H9 (cell line): ENCODE results near the gene RXFP2. TPM values are rescaled to one million over a fixed set of nuclear protein-coding genes. Genes with fewer than 3 reads are reported as not detected.

ENCODE experiments used
- DNase-seq: peaks from one replicate; pipeline ENCODE4 v3.0.0-alpha.2; 2017
- H2AFZ ChIP-seq: one replicate; pipeline ENCODE4 v1.6.1; 2013; ENCODE audit warnings: mild to moderate bottlenecking, low read length, control low read depth, moderate library complexity
- H2AK5ac ChIP-seq: 2 replicates; pipeline ENCODE4 v1.6.1; 2013; ENCODE audit warnings: low read length, control low read depth, mixed read lengths; ENCODE audit not compliant: insufficient read length
- H2BK120ac ChIP-seq: one replicate; pipeline ENCODE4 v1.6.1; 2013; ENCODE audit warnings: low read depth, mild to moderate bottlenecking, low read length, control low read depth, inconsistent platforms; ENCODE audit not compliant: poor library complexity, severe bottlenecking
- H2BK12ac ChIP-seq: 2 replicates; pipeline ENCODE4 v1.6.1; 2013; ENCODE audit warnings: low read length, control low read depth, mixed read lengths, low read depth; ENCODE audit not compliant: insufficient read length
- H2BK15ac ChIP-seq: 2 replicates; pipeline ENCODE4 v1.6.1; 2013; ENCODE audit warnings: low read depth, low read length, control low read depth
- H2BK20ac ChIP-seq: one replicate; pipeline ENCODE4 v1.6.1; 2013; ENCODE audit warnings: low read depth, mild to moderate bottlenecking, low read length, control low read depth, inconsistent platforms; ENCODE audit not compliant: poor library complexity, severe bottlenecking
- H2BK5ac ChIP-seq: 2 replicates; pipeline ENCODE4 v1.6.1; 2013; ENCODE audit warnings: low read length, control low read depth, mixed read lengths; ENCODE audit not compliant: insufficient read length
- H3K14ac ChIP-seq: 2 replicates; pipeline ENCODE4 v1.6.1; 2013; ENCODE audit warnings: low read length, control low read depth; ENCODE audit not compliant: insufficient read depth
- H3K18ac ChIP-seq: 2 replicates; pipeline ENCODE4 v1.6.1; 2013; ENCODE audit warnings: low read depth, mild to moderate bottlenecking, mixed read lengths, low read length, control low read depth; ENCODE audit not compliant: insufficient read length
- H3K23ac ChIP-seq: 2 replicates; pipeline ENCODE4 v1.6.1; 2013; ENCODE audit warnings: low read length, control low read depth, mixed read lengths, low read depth; ENCODE audit not compliant: insufficient read length
- H3K23me2 ChIP-seq: 2 replicates; pipeline ENCODE4 v1.6.1; 2013; ENCODE audit warnings: low read depth, mild to moderate bottlenecking, mixed read lengths, low read length, control low read depth; ENCODE audit not compliant: insufficient read length, poor library complexity, severe bottlenecking
- H3K27ac ChIP-seq: 2 replicates; pipeline ENCODE4 v1.5.1; 2013; ENCODE audit warnings: low read length, control low read depth, mixed read lengths, low read depth; ENCODE audit not compliant: insufficient read length
- H3K27me3 ChIP-seq: 2 replicates; pipeline ENCODE4 v1.6.1; 2013; ENCODE audit warnings: low read length, control low read depth, inconsistent platforms; ENCODE audit not compliant: insufficient read depth
- H3K4ac ChIP-seq: 2 replicates; pipeline ENCODE4 v1.6.1; 2013; ENCODE audit warnings: low read depth, mild to moderate bottlenecking, control low read depth, inconsistent platforms, low read length, moderate library complexity
- H3K4me1 ChIP-seq: 2 replicates; pipeline ENCODE4 v1.6.1; 2013; ENCODE audit warnings: low read length, control low read depth, inconsistent platforms; ENCODE audit not compliant: insufficient read depth
- H3K4me2 ChIP-seq: 2 replicates; pipeline ENCODE4 v1.6.1; 2013; ENCODE audit warnings: low read length, control low read depth, mixed read lengths; ENCODE audit not compliant: insufficient read length, insufficient read depth
- H3K56ac ChIP-seq: 2 replicates; pipeline ENCODE4 v1.6.1; 2013; ENCODE audit warnings: low read depth, mild to moderate bottlenecking, mixed read lengths, low read length, control low read depth; ENCODE audit not compliant: insufficient read length
- H3K79me1 ChIP-seq: 2 replicates; pipeline ENCODE4 v1.6.1; 2013; ENCODE audit warnings: low read depth, mild to moderate bottlenecking, moderate library complexity, low read length, control low read depth, inconsistent platforms; ENCODE audit not compliant: insufficient read depth, poor library complexity, severe bottlenecking
- H3K79me2 ChIP-seq: 2 replicates; pipeline ENCODE4 v1.6.1; 2013; ENCODE audit warnings: low read length, control low read depth, inconsistent platforms; ENCODE audit not compliant: insufficient read depth
- H3K9ac ChIP-seq: 2 replicates; pipeline ENCODE4 v1.6.1; 2013; ENCODE audit warnings: low read length, control low read depth, mixed read lengths; ENCODE audit not compliant: insufficient read length; ENCODE audit errors: extremely low read depth
- H3K9me3 ChIP-seq: one replicate; pipeline ENCODE4 v1.6.1; 2013; ENCODE audit warnings: low read depth, low read length, inconsistent platforms; ENCODE audit not compliant: control insufficient read depth
- H3T11ph ChIP-seq: one replicate; pipeline ENCODE4 v1.6.1; 2013; ENCODE audit warnings: mild to moderate bottlenecking, low read length, control low read depth, inconsistent platforms
- H4K20me1 ChIP-seq: one replicate; pipeline ENCODE4 v1.6.1; 2013; ENCODE audit not compliant: control insufficient read depth, insufficient read length, insufficient read depth
- H4K5ac ChIP-seq: 2 replicates; pipeline ENCODE4 v1.6.1; 2013; ENCODE audit warnings: low read depth, mild to moderate bottlenecking, mixed read lengths, low read length, control low read depth; ENCODE audit not compliant: insufficient read length
- H4K8ac ChIP-seq: replicated peaks from 2 replicates; pipeline ENCODE4 v1.6.1; 2013; ENCODE audit warnings: low read length, control low read depth, mixed read lengths, low read depth; ENCODE audit not compliant: insufficient read length
- H4K91ac ChIP-seq: 2 replicates; pipeline ENCODE4 v1.6.1; 2013; ENCODE audit warnings: low read depth, mild to moderate bottlenecking, moderate library complexity, mixed read lengths, low read length, control low read depth; ENCODE audit not compliant: insufficient read length
- H3K27ac Mint-ChIP-seq, 3 experiments: 2 replicates in 2 of 3; 3 replicates in 1 of 3; pipeline ENCODE4 v1.8.0; 2020 to 2021; ENCODE audit warnings: mixed read lengths in 3 of 3, mild to moderate bottlenecking in 1 of 3, moderate library complexity in 1 of 3
- H3K27me3 Mint-ChIP-seq: 2 replicates; pipeline ENCODE4 v1.8.0; 2021; ENCODE audit warnings: low read depth, mild to moderate bottlenecking, moderate library complexity, mixed read lengths
- H3K36me3 Mint-ChIP-seq, 3 experiments: 2 replicates in 2 of 3; 3 replicates in 1 of 3; pipeline ENCODE4 v1.8.0; 2020 to 2021; ENCODE audit warnings: low read depth in 3 of 3, mixed read lengths in 3 of 3; ENCODE audit not compliant: insufficient read depth in 1 of 3
- H3K4me1 Mint-ChIP-seq, 2 experiments: 2 replicates each; pipeline ENCODE4 v1.8.0; 2020; ENCODE audit warnings: mixed read lengths in 2 of 2
- H3K4me3 Mint-ChIP-seq, 2 experiments: 2 replicates in 1 of 2; 3 replicates in 1 of 2; pipeline ENCODE4 v1.8.0; 2020 to 2021; ENCODE audit warnings: mild to moderate bottlenecking in 2 of 2, mixed read lengths in 2 of 2, moderate library complexity in 1 of 2
- H3K9me3 Mint-ChIP-seq, 2 experiments: 2 replicates in 1 of 2; 3 replicates in 1 of 2; pipeline ENCODE4 v1.8.0; 2020; ENCODE audit warnings: mild to moderate bottlenecking in 2 of 2, mixed read lengths in 2 of 2, moderate library complexity in 1 of 2
- CTCF ChIP-seq: fragments of 200-600 bp; sonication (generic); conservative IDR thresholded peaks from 3 replicates; pipeline ENCODE4 v1.8.0; 2021; ENCODE audit warnings: antibody characterized with exemption, mild to moderate bottlenecking
- WGBS: extraction: QIAGEN DNeasy Blood & Tissue Kit; methylation state at CpG from one replicate; pipeline ENCODE4 v1.1.7; 2013; ENCODE audit warnings: missing lambda C conversion rate, low lambda C conversion rate, mixed read lengths; ENCODE audit not compliant: insufficient read length; ENCODE audit errors: extremely low coverage; 5-methylcytosine and 5-hydroxymethylcytosine counted together
- total RNA-seq: library from RNA; stranded (reverse); gene quantifications from 2 replicates; pipeline ENCODE4 v1.2.1, GENCODE V29; 2021

Gene RXFP2
- total RNA-seq, 1 experiment from 2014 or later: not detected

- no peaks in the 10 kb centered on the region for H4K20me1 ChIP-seq
- H3K23me2 ChIP-seq: no peaks in the 10 kb centered on the region
- no peak overlapping the region for H2BK20ac ChIP-seq
- H3K27me3 ChIP-seq: no peaks in the 10 kb centered on the region
- H3K4me3 Mint-ChIP-seq: no peak overlapping the region
- whole genome bisulfite sequencing: no CpG with 5 or more reads among the region's 2 CpGs
- no peak overlapping the region for H3K9ac ChIP-seq
- no peaks in the 10 kb centered on the region for H3K4me1 Mint-ChIP-seq
- H3K9me3 Mint-ChIP-seq: no peaks in the 10 kb centered on the region
- H3K14ac ChIP-seq: no peak overlapping the region
- H3K23ac ChIP-seq: no peak overlapping the region
- no peak overlapping the region for H3K4ac ChIP-seq
- H3K9me3 ChIP-seq: no peaks in the 10 kb centered on the region
- no peak for TF ChIP-seq CTCF
- H3K36me3 Mint-ChIP-seq: no peaks in the 10 kb centered on the region
- no peaks in the 10 kb centered on the region for H3K4me1 ChIP-seq
- H2AK5ac ChIP-seq: no peak overlapping the region
- H3K18ac ChIP-seq: no peak overlapping the region
- no peak overlapping the region for H3K27ac ChIP-seq
- no peaks in the 10 kb centered on the region for H3K79me2 ChIP-seq
- no peak overlapping the region for H4K91ac ChIP-seq
- H3K4me2 ChIP-seq: no peak overlapping the region
- no peak overlapping the region for H4K5ac ChIP-seq
- H3K27me3 Mint-ChIP-seq: no peaks in the 10 kb centered on the region
- H4K8ac ChIP-seq: no peak overlapping the region
- H3K79me1 ChIP-seq: no peaks in the 10 kb centered on the region
- H3K56ac ChIP-seq: no peak overlapping the region
- H3K27ac Mint-ChIP-seq: no peak overlapping the region
- H2BK15ac ChIP-seq: no peak overlapping the region
- no peak overlapping the region for H2BK5ac ChIP-seq
- no peak for DNase-seq
- H2BK120ac ChIP-seq: no peak overlapping the region
- H2AFZ ChIP-seq: no peak overlapping the region
- H3T11ph ChIP-seq: no peak overlapping the region
- H2BK12ac ChIP-seq: no peak overlapping the region
Measured at GRCh38 chr13:31775148-31775547, 35.8 kb downstream of the RXFP2 start.
